ENCODE data around the gene TNS1. TPM values are rescaled to one million over a fixed set of nuclear protein-coding genes. Genes with fewer than 3 reads are reported as not detected.
A peak's percentile ranks its signal among the peaks of the same experiment; 100 is the strongest.

Gene TNS1
- total RNA-seq, 1 donor from 2014 or later = 828 TPM

DNA sequence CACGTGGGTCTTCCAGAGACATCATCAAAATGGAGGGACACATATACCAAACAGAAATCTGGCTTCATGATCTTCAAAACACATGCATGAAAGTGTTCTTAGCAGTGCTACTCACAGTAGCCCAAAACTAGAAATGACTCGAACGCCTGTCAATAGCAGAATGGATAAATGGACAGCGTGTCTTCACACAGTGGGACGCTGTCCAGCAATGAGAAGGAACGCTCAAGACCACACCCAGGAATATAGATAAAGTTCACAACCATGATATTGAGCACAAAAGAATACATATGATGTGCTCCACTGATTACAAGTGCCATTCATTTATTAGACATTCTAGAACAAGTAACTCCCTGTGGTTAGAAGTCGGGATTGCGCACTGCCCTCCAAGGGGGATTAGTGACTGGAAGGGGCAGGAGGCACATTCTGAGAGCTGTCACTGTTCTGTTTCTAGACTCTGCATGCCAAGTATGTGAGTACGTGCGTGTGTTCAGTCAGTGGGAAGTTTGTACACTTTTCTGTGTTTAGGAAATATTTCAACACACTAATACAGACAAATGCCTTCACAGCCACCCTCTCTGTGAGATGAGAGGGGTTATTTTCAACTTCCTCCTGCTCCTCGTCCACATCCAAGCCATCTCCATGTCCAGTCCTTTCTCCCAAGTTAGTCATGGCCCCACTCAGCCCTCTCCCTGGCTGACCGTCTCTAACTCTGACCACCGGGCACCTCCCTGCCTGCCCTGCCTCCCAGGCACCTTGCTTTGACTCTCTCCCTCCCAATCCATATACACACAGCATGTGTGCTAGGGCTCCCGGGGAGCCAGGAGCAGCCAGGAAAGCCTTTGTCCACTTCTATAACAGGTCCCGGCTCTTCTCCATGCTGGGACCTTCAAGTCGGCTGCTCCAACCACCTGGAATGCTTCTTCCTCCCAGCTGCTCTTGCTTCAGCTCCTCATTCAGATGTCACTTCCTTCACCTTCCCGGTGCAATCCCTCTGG is 26.9 kb upstream of the TNS1 start:
- no peak for DNase-seq
- Histone ChIP-seq H3K36me3 (no peaks in the 10 kb centered on the region), H3K9me3 (replicated peaks) (no peaks in the 10 kb centered on the region), H3K27me3 (ENCODE audit: low read depth) (peaks cover 17% of the 10 kb centered on the region), H3K4me1 (peaks cover 74% of the 10 kb centered on the region), H3K27ac (replicated peaks) (peak overlapping the region; percentile 89), H3K4me3 (no peak overlapping the region)
- intact Hi-C loops (cut with micrococcal nuclease) = loop anchor here (10.0 kb wide), 1 partner anchor 245 kb away; no protein-coding TSS in a partner anchor
- TF ChIP-seq, protein P1, sequence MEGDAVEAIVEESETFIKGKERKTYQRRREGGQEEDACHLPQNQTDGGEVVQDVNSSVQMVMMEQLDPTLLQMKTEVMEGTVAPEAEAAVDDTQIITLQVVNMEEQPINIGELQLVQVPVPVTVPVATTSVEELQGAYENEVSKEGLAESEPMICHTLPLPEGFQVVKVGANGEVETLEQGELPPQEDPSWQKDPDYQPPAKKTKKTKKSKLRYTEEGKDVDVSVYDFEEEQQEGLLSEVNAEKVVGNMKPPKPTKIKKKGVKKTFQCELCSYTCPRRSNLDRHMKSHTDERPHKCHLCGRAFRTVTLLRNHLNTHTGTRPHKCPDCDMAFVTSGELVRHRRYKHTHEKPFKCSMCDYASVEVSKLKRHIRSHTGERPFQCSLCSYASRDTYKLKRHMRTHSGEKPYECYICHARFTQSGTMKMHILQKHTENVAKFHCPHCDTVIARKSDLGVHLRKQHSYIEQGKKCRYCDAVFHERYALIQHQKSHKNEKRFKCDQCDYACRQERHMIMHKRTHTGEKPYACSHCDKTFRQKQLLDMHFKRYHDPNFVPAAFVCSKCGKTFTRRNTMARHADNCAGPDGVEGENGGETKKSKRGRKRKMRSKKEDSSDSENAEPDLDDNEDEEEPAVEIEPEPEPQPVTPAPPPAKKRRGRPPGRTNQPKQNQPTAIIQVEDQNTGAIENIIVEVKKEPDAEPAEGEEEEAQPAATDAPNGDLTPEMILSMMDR (IDR thresholded peaks at IDR 0.05; ENCODE audit: borderline replicate concordance) = no peak

DNA sequence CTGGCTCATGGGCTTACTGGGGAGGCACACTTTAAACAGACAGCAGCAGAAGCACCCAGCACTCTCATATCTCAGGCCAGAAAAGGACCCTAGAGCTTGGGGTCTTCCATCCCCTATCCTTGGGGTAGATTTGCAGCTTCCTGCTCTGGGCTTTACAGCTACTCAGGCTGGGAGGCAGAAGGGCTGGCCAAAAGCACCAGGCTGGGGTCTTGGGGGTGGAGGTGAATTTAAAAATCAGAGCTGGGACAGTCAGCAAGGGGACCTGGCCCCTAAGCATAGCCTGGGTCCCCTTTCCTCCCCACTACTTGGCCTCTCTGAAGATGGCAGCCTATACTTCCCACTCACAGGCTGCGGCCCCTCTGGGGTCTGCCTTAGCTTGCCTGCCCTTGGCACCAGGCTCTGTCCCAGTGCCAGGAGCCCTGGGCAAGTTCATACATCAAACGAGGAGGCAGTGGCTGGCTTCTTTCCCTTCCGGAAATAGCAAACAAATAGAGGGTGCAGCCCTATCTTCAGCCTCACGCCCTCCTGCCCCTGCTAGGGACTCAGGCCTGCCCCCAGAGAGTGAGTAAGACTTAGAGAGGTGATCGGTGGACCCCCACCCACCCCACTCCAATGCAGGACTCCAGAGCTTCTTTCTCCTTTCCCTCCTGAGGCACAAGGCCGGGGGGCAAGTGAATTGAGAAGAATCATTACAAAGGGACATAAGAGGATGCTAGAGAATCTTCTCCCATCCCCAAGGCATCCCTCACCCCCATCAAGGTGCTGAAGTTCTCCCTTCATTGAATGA is 26.0 kb upstream of the TNS1 start:
- H3K9me3 ChIP-seq (replicated peaks) = no peaks in the 10 kb centered on the region
- H3K27me3 ChIP-seq (ENCODE audit: low read depth) = peaks cover 9% of the 10 kb centered on the region
- H3K27ac ChIP-seq (replicated peaks) = peak overlapping the region; percentile 89
- intact Hi-C loops (cut with micrococcal nuclease) = no loop called here
- no peaks in the 10 kb centered on the region for H3K36me3 ChIP-seq
- H3K4me1 ChIP-seq = peaks cover 74% of the 10 kb centered on the region
- no peak overlapping the region for H3K4me3 ChIP-seq
- DNase-seq = no peak
- TF ChIP-seq, protein P1 (IDR thresholded peaks at IDR 0.05; ENCODE audit: borderline replicate concordance) = no peak

DNA sequence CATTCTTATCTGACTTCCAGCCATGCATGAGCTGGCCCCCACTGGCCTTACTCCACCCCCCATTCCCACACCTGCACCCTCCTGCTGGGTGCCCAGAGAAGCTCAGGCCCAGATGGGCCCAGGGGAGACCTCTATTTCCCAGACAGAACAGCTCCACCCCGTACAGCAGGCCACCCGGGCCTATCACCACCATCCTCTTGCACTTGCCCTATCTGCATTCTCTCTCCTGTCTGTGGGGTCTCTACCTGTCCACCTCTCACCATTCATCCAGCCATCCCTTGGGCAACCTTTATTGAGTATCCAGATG is 25.3 kb upstream of the TNS1 start:
- TF ChIP-seq, protein P1 (IDR thresholded peaks at IDR 0.05; ENCODE audit: borderline replicate concordance) = no peak
- peaks cover 80% of the 10 kb centered on the region for H3K4me1 ChIP-seq
- DNase-seq = peak; percentile 8
- peaks cover 2% of the 10 kb centered on the region for H3K27me3 ChIP-seq (ENCODE audit: low read depth)
- no peak overlapping the region for H3K4me3 ChIP-seq
- no peaks in the 10 kb centered on the region for H3K36me3 ChIP-seq
- intact Hi-C loops (cut with micrococcal nuclease) = no loop called here
- no peaks in the 10 kb centered on the region for H3K9me3 ChIP-seq (replicated peaks)
- H3K27ac ChIP-seq (replicated peaks) = peak overlapping the region; percentile 89

DNA sequence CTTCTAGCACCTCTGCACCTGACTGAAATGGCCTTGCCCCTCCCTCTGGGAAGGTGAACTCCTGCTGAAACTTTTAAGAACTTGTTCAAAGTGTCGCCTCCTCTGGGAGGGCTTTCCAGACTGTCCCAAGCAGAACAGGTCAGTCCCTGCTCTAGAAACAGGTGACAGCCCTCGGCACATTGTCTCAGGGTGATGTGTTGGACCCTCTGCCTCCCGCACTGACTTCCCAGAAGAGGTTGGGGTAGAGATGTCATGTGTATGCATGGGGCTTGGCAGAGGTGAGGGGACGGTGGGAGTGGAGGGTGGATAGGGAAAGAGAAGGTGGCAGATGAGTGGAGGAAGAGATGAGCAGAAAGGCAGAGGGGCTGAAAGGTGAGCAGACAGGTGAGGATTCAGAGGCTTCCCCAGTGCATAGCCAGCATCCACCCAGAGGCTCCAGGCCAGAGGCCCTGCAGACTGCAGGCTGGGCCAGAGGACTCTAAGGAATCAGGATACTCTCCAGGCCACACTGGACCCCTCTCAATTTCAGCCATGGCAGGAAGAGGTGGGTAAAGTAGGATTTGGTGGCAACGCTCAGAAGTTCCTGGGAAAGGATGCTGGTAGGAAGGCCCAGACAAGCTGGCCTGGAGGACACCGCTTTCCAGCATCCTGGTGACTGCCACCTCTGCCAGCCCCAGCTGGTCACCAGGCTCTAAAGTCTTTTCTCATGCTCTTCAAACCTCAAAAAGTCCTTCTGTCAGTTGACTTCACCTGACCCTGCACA is 24.8 kb upstream of the TNS1 start:
- TF ChIP-seq, protein P1 (IDR thresholded peaks at IDR 0.05; ENCODE audit: borderline replicate concordance) = no peak
- no peaks in the 10 kb centered on the region for H3K36me3 ChIP-seq
- intact Hi-C loops (cut with micrococcal nuclease) = no loop called here
- H3K27ac ChIP-seq (replicated peaks) = peak overlapping the region; percentile 89
- H3K4me1 ChIP-seq = peaks cover 85% of the 10 kb centered on the region
- no peak for DNase-seq
- no peaks in the 10 kb centered on the region for H3K27me3 ChIP-seq (ENCODE audit: low read depth)
- no peaks in the 10 kb centered on the region for H3K9me3 ChIP-seq (replicated peaks)
- H3K4me3 ChIP-seq = no peak overlapping the region
